Thoracic aorta (tissue), 2 donors: ENCODE measurements around the gene MAP7D1. TPM values are rescaled to one million over a fixed set of nuclear protein-coding genes. Genes with fewer than 3 reads are reported as not detected.

ENCODE experiments used
- ATAC-seq: fragments of 150-250 bp; one replicate; pipeline ENCODE4 v1.8.0; 2017; ENCODE audit warnings: low read depth; ENCODE audit not compliant: insufficient number of reproducible peaks, low FRiP score
- DNase-seq: peaks from one replicate; pipeline ENCODE4 v3.0.0-alpha.2; 2020; ENCODE audit warnings: low spot score
- H3K27ac ChIP-seq, 2 donors: fragments of 200-600 bp; sonication (generic); 1 replicate in 1 of 2; 2 replicates in 1 of 2; pipeline ENCODE4 v1.5.1; 2016; ENCODE audit warnings: mild to moderate bottlenecking in 2 of 2, moderate library complexity in 2 of 2
- H3K27me3 ChIP-seq: fragments of 200-600 bp; sonication (generic); replicated peaks from 2 replicates; pipeline ENCODE4 v1.6.0; 2016; ENCODE audit warnings: mild to moderate bottlenecking; ENCODE audit not compliant: insufficient read depth
- H3K36me3 ChIP-seq: fragments of 200-600 bp; sonication (generic); one replicate; pipeline ENCODE4 v1.5.1; 2016
- H3K4me1 ChIP-seq, 2 donors: fragments of 200-600 bp; sonication (generic); 1 replicate in 1 of 2; 2 replicates in 1 of 2; pipeline versions ENCODE4 v1.5.1 to v1.6.0; 2016; ENCODE audit warnings: low read depth in 2 of 2, mild to moderate bottlenecking in 1 of 2; ENCODE audit not compliant: control insufficient read depth in 1 of 2
- H3K4me3 ChIP-seq: fragments of 200-600 bp; sonication (generic); 2 replicates; pipeline ENCODE4 v1.5.1; 2016; ENCODE audit warnings: mild to moderate bottlenecking
- H3K9me3 ChIP-seq: fragments of 200-600 bp; sonication (generic); 2 replicates; pipeline ENCODE4 v1.5.1; 2016
- CTCF ChIP-seq: fragments of 200-600 bp; sonication (generic); IDR thresholded peaks from one replicate; pipeline ENCODE4 v1.5.1; 2019; ENCODE audit warnings: antibody characterized with exemption
- total RNA-seq, 2 donors: library from RNA; depleted of rRNA; stranded (reverse); fragments of >200 nt; gene quantifications; one replicate each; pipeline versions ENCODE4 v1.1.0 to v1.2.3, GENCODE V29; 2016

MAP7D1 gene
- total RNA-seq, 2 donors from 2014 or later: 170 to 186 TPM

- peak overlapping the region; percentile 64 to 87 for H3K27ac ChIP-seq
- H3K4me1 ChIP-seq: peaks cover 14 to 24% of the 10 kb centered on the region in 2 donors
- H3K36me3 ChIP-seq: peaks cover 93% of the 10 kb centered on the region
- no peak overlapping the region for H3K4me3 ChIP-seq
- no peaks in the 10 kb centered on the region for H3K9me3 ChIP-seq
- H3K27me3 ChIP-seq: no peaks in the 10 kb centered on the region
- DNase-seq (no peak), ATAC-seq (peak; percentile 75)
- no peak for TF ChIP-seq CTCF
Measured at GRCh38 chr1:36175137-36176095, 19.5 kb downstream of the MAP7D1 start.

DNA sequence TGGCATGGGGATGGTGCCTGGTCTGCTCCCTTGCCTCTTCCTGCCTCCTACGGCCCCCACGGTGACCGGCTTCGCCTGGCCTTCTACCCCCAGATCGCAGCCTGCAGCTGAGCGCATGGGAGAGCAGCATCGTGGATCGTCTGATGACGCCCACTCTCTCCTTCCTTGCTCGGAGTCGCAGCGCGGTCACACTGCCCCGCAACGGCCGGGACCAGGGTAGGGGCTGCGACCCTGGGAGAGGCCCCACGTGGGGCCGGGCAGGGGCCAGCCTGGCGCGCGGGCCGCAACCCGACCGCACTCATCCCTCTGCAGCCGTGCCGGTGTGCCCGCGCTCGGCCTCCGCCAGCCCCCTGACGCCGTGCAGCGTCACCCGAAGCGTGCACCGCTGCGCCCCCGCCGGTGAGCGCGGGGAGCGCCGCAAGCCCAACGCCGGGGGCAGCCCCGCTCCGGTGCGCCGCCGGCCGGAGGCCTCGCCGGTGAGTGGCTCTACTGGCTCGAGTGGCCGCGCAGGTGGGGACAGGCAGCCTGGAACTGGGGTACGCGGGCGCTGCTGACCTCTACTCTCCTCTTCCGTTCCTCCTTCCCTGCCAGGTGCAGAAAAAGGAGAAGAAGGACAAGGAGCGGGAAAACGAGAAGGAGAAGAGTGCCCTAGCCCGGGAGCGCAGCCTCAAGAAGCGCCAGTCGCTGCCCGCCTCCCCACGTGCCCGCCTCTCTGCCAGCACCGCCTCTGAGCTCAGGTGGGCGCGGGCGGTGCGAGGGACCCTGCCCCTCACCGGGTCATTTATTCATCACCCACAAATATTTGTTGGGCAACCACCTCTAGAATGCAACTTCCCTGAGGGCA lies 20.4 kb downstream of the MAP7D1 start:
- peaks cover 14 to 23% of the 10 kb centered on the region in 2 donors for H3K4me1 ChIP-seq
- ATAC-seq (no peak), DNase-seq (no peak)
- H3K9me3 ChIP-seq: no peaks in the 10 kb centered on the region
- TF ChIP-seq CTCF: no peak
- H3K4me3 ChIP-seq: no peak overlapping the region
- no peaks in the 10 kb centered on the region for H3K27me3 ChIP-seq
- H3K36me3 ChIP-seq: peaks cover 94% of the 10 kb centered on the region
- H3K27ac ChIP-seq: peak overlapping the region; percentile 64 to 87

DNA sequence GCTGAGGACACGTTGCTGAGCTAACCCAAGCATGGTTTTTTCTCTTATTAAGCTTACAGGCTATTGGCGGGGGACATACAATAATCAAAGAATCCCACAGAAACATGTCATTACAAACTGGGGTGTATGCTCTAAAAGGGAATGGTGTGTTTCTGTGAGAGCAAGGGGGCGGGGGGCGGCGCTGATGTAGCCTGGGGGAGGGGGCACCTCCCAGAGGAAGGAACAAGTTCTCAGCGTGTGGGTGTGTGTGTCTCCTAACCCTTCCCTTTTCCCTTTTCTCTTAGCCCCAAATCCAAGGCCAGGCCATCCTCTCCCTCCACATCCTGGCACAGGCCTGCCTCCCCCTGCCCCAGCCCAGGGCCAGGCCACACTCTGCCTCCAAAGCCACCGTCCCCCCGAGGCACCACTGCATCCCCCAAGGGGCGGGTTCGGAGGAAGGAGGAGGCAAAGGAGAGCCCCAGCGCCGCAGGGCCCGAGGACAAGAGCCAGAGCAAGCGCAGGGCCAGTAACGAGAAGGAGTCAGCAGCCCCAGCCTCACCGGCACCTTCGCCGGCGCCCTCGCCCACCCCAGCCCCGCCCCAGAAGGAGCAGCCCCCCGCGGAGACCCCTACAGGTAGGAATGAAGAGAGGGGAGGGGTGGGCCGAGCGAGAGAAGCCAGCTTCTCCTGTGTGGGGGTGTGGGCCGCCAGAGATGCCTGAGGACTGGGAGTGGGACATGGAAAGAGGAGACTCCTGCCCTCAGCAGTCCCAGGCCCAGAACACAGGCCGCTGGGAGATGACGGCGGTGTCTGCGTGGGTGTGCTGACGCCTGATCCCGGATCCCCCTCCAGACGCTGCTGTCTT lies 21.9 kb downstream of the MAP7D1 start:
- Histone ChIP-seq H3K27me3 (no peaks in the 10 kb centered on the region), H3K4me3 (no peak overlapping the region), H3K9me3 (no peaks in the 10 kb centered on the region), H3K4me1 (peaks cover 14 to 27% of the 10 kb centered on the region in 2 donors), H3K36me3 (peaks cover 83% of the 10 kb centered on the region), H3K27ac (peak overlapping the region; percentile 44 to 87)
- DNase-seq (no peak), ATAC-seq (no peak)
- no peak for TF ChIP-seq CTCF

DNA sequence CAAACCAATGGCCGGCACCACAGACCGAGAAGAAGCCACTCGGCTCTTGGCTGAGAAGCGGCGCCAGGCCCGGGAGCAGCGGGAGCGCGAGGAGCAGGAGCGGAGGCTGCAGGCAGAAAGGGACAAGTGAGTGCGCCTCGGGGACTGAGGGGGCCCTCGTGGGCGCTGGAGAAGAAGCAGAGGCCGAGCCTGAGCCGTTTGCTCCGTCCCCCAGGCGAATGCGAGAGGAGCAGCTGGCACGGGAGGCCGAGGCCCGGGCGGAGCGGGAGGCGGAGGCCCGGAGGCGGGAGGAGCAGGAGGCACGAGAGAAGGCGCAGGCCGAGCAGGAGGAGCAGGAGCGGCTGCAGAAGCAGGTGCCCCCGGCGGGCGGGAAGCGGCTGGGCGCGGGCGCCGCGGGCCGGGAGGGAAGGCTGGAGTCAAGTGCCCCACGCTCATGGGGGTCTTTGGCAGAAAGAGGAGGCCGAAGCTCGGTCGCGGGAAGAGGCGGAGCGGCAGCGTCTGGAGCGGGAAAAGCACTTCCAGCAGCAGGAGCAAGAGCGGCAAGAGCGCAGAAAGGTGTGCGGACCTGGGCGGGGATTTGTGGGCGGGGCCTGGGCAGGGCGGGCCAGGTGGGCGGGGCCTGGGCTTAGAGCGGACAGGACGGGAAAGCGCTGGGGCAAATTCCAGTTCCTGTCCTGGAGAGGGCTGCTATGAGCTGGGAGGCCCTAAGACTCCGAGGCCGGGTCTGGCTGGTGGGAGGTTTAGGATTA lies 22.7 kb downstream of the MAP7D1 start:
- TF ChIP-seq CTCF: no peak
- H3K27me3 ChIP-seq: no peaks in the 10 kb centered on the region
- peaks cover 21 to 35% of the 10 kb centered on the region in 2 donors for H3K4me1 ChIP-seq
- peak overlapping the region; percentile 10 to 87 for H3K27ac ChIP-seq
- no peak for DNase-seq
- no peak overlapping the region for H3K4me3 ChIP-seq
- ATAC-seq: no peak
- no peaks in the 10 kb centered on the region for H3K9me3 ChIP-seq
- H3K36me3 ChIP-seq: peaks cover 74% of the 10 kb centered on the region
